ENCODE measurements around the gene EEF1G. TPM values are rescaled to one million over a fixed set of nuclear protein-coding genes. Genes with fewer than 3 reads are reported as not detected.
A peak's percentile ranks its signal among the peaks of the same experiment; 100 is the strongest.

Gene EEF1G
- total RNA-seq, 2 experiments from 2014 or later = 1,778 to 2,328 TPM

- Histone ChIP-seq H3K4me2 (ENCODE audit: low read length) (no peak overlapping the region; the same call in 1 of the 2 replicates), H3K36me3 (ENCODE audit: insufficient read depth, low read length) (peaks cover 69% of the 10 kb centered on the region), H3K4me3 (ENCODE audit: low read depth, low read length, poor library complexity, severe bottlenecking) (no peak overlapping the region), H3K9me3 (ENCODE audit: low read length) (no peaks in the 10 kb centered on the region), H3K27ac (ENCODE audit: low read depth, low read length, poor library complexity, severe bottlenecking) (no peak overlapping the region), H3K4me1 (ENCODE audit: insufficient read depth, low read length, poor library complexity, severe bottlenecking) (peaks cover 36% of the 10 kb centered on the region), H2AFZ (ENCODE audit: low read length) (no peak overlapping the region), H3K9me2 (ENCODE audit: insufficient read depth, low read length) (no peaks in the 10 kb centered on the region), H4K20me1 (ENCODE audit: insufficient read depth, low read length) (peaks cover 4% of the 10 kb centered on the region; the same call in 1 of the 2 replicates), H3K79me2 (ENCODE audit: insufficient read depth, low read depth, low read length) (peaks cover 34% of the 10 kb centered on the region)
- peak; percentile 73 for DNase-seq (ENCODE audit: low spot score)
- intact Hi-C loops (cut with micrococcal nuclease; ENCODE audit: unreplicated experiment) = loop anchor here (5.0 to 10.0 kb wide), 3 partner anchors 74 to 241 kb away; partner anchors contain the start of genes C11orf98, CSKMT, HNRNPUL2 and STX5
- no peak for TF ChIP-seq EZH2phosphoT487 (IDR thresholded peaks at IDR 0.05; ENCODE audit: borderline replicate concordance, low read depth, low read length)
- peak; percentile 83 for TF ChIP-seq CTCF (conservative IDR thresholded peaks at IDR 0.05; ENCODE audit: low read length)
- no TSS peak for BruUV-seq (replicated peaks)
- ChIA-PET CTCF (ENCODE audit: unreplicated experiment) (no interaction called here), POLR2A (interaction anchor here (1.3 to 3.3 kb wide), 5 partner anchors 7 to 71 kb away, joined by 3 to 37 read pairs (median 30); partner anchors contain the start of genes B3GAT3, C11orf98, CSKMT and EEF1G)
Observed at GRCh38 chr11:62593434-62594044, 19.8 kb upstream of the EEF1G start.

DNA sequence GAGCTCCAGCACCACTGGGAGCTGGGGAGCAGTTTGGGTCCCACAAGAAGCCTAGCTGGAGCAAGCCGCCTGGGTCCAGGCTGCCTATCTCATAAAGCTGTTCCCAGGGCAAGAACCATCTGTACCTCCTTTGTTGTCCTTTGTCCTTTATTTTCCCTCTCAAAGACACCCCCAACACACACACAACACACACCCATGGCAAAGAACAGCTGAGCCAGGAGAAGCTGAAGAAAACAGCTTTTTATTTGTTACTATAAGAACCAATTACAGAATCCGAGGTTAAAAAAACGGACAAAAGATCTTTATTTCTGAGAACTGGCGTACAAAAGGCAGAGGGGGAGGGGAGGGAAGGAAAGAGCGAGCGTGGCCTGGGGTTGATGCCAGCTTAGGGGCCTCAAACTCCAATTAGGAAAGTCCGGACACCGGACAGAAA is 19.3 kb upstream of the EEF1G start:
- intact Hi-C loops (cut with micrococcal nuclease; ENCODE audit: unreplicated experiment) = loop anchor here (5.0 to 10.0 kb wide), 3 partner anchors 74 to 242 kb away; partner anchors contain the start of genes C11orf98, CSKMT, HNRNPUL2 and STX5
- no peak for DNase-seq (ENCODE audit: low spot score)
- ChIA-PET CTCF (ENCODE audit: unreplicated experiment) (interaction anchor here (0.8 kb wide), 1 partner anchor 7 kb away, joined by 3 read pairs; no protein-coding TSS in a partner anchor), POLR2A (interaction anchor here (1.3 to 3.3 kb wide), 6 partner anchors 8 to 71 kb away, joined by 3 to 37 read pairs (median 19); partner anchors contain the start of genes B3GAT3, C11orf98, CSKMT and EEF1G)
- H3K9me3 ChIP-seq (ENCODE audit: low read length) = no peaks in the 10 kb centered on the region
- H4K20me1 ChIP-seq (ENCODE audit: insufficient read depth, low read length) = no peaks in the 10 kb centered on the region
- BruUV-seq (replicated peaks) = no TSS peak
- peaks cover 69% of the 10 kb centered on the region for H3K36me3 ChIP-seq (ENCODE audit: insufficient read depth, low read length)
- peak overlapping the region; percentile 80 for H3K4me2 ChIP-seq (ENCODE audit: low read length)
- H2AFZ ChIP-seq (ENCODE audit: low read length) = no peak overlapping the region
- peaks cover 29% of the 10 kb centered on the region; the same call in 1 of the 2 replicates for H3K79me2 ChIP-seq (ENCODE audit: insufficient read depth, low read depth, low read length)
- no peak overlapping the region for H3K4me3 ChIP-seq (ENCODE audit: low read depth, low read length, poor library complexity, severe bottlenecking)
- H3K4me1 ChIP-seq (ENCODE audit: insufficient read depth, low read length, poor library complexity, severe bottlenecking) = peaks cover 33% of the 10 kb centered on the region
- H3K9me2 ChIP-seq (ENCODE audit: insufficient read depth, low read length) = no peaks in the 10 kb centered on the region
- H3K27ac ChIP-seq (ENCODE audit: low read depth, low read length, poor library complexity, severe bottlenecking) = peak overlapping the region; percentile 66
- no peak for TF ChIP-seq CTCF (conservative IDR thresholded peaks at IDR 0.05; ENCODE audit: low read length)
- TF ChIP-seq EZH2phosphoT487 (IDR thresholded peaks at IDR 0.05; ENCODE audit: borderline replicate concordance, low read depth, low read length) = no peak

All from OCI-LY7 (cell line).